Activated CD8-positive, alpha-beta T cell treated with anti-CD3 and anti-CD28 coated beads for 36 hours (primary cell): ENCODE data around the gene RNF187. TPM values are rescaled to one million over a fixed set of nuclear protein-coding genes. Genes with fewer than 3 reads are reported as not detected.
A peak's percentile ranks its signal among the peaks of the same experiment; 100 is the strongest.

Experiments
- ATAC-seq: fragments of 200-7000 bp; cut with Tn5 transposase; one replicate; pipeline ENCODE4 v1.10.0; 2021; ENCODE audit warnings: mild to moderate bottlenecking, moderate library complexity
- CTCF ChIA-PET: fragments of 350-600 bp; sonication (Branson Sonifier 250); formaldehyde crosslinking; loops from one replicate; lab custom pipeline; 2021; ENCODE audit warnings: antibody characterized with exemption; lab: Charles Lee
- POLR2A ChIA-PET: fragments of 350-600 bp; sonication (Branson Sonifier 250); formaldehyde crosslinking; loops from one replicate; lab custom pipeline; 2021; ENCODE audit warnings: antibody characterized with exemption; lab: Charles Lee
- DNase-seq: peaks from one replicate; pipeline ENCODE4 v3.0.0-alpha.2; 2020
- H3K27ac Mint-ChIP-seq: one replicate; pipeline ENCODE4 v1.8.0; 2021; ENCODE audit warnings: mild to moderate bottlenecking, mixed read lengths
- H3K27me3 Mint-ChIP-seq: one replicate; pipeline ENCODE4 v1.8.0; 2021; ENCODE audit warnings: mixed read lengths
- H3K36me3 Mint-ChIP-seq: one replicate; pipeline ENCODE4 v1.8.0; 2021; ENCODE audit warnings: low read depth, mixed read lengths
- H3K4me1 Mint-ChIP-seq: one replicate; pipeline ENCODE4 v1.8.0; 2021; ENCODE audit warnings: low read depth, mixed read lengths
- H3K4me3 Mint-ChIP-seq: one replicate; pipeline ENCODE4 v1.8.0; 2021; ENCODE audit warnings: mild to moderate bottlenecking, moderate library complexity, mixed read lengths
- H3K9me3 Mint-ChIP-seq: one replicate; pipeline ENCODE4 v1.8.0; 2021; ENCODE audit warnings: mixed read lengths
- intact Hi-C: fragments of 100-400 bp; cut with micrococcal nuclease; formaldehyde crosslinking; loops from one replicate; pipeline ENCODE4 v1.10.0; 2022
- total RNA-seq, 2 experiments: library from RNA; stranded (reverse); gene quantifications; one replicate each; pipeline ENCODE4 v1.2.3, GENCODE V29; 2021
- TF ChIP-seq, protein P1 (sequence below): fragments of 200-600 bp; IDR thresholded peaks from one replicate; pipeline ENCODE4 v1.8.0; 2022; ENCODE audit warnings: antibody characterized with exemption, mild to moderate bottlenecking

RNF187 gene
- total RNA-seq, 2 experiments from 2014 or later: 147 TPM

GRCh38 chr1:228459091-228459993 lies 27.8 kb upstream of the RNF187 start:
- H3K4me1 Mint-ChIP-seq: peaks cover 29% of the 10 kb centered on the region
- intact Hi-C loops: loop anchor here (5.0 kb wide), 1 partner anchor 52 kb away; the partner anchor contains the start of gene TRIM11
- TF ChIP-seq, protein P1, sequence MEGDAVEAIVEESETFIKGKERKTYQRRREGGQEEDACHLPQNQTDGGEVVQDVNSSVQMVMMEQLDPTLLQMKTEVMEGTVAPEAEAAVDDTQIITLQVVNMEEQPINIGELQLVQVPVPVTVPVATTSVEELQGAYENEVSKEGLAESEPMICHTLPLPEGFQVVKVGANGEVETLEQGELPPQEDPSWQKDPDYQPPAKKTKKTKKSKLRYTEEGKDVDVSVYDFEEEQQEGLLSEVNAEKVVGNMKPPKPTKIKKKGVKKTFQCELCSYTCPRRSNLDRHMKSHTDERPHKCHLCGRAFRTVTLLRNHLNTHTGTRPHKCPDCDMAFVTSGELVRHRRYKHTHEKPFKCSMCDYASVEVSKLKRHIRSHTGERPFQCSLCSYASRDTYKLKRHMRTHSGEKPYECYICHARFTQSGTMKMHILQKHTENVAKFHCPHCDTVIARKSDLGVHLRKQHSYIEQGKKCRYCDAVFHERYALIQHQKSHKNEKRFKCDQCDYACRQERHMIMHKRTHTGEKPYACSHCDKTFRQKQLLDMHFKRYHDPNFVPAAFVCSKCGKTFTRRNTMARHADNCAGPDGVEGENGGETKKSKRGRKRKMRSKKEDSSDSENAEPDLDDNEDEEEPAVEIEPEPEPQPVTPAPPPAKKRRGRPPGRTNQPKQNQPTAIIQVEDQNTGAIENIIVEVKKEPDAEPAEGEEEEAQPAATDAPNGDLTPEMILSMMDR: peak; percentile 89
- peak overlapping the region; percentile 98 for H3K4me3 Mint-ChIP-seq
- peaks cover 2% of the 10 kb centered on the region for H3K27me3 Mint-ChIP-seq
- DNase-seq (peak; percentile 81), ATAC-seq (peak; percentile 12)
- peak overlapping the region; percentile 98 for H3K27ac Mint-ChIP-seq
- ChIA-PET CTCF (interaction anchor here (0.6 to 4.1 kb wide), 17 partner anchors 9 to 457 kb away, joined by 3 to 16 read pairs (median 3); partner anchors contain the start of gene RNF187), POLR2A (interaction anchor here (0.6 to 4.2 kb wide), 12 partner anchors 14 to 53 kb away, joined by 3 to 22 read pairs (median 4); partner anchors contain the start of genes RNF187 and TRIM11)
- H3K36me3 Mint-ChIP-seq: peaks cover 10% of the 10 kb centered on the region
- H3K9me3 Mint-ChIP-seq: no peaks in the 10 kb centered on the region

DNA sequence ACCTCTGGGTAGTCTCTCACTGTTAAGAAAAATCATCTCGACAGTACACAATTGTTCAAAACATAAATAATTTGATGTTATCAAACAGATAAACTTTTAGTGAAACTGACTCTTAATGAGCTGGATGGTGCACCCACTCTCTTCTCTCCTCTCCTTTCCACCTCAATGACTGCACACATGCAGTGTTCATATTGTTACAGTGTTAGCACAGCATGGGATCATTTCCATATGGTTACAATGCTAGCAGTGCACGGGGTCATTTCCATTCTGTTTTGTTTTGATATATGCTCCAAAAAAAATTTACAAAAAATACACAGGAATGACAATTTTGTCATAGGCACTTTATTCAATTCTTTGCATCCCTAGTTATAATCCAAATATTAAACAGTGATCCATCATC lies 26.4 kb upstream of the RNF187 start:
- intact Hi-C loops: loop anchor here (5.0 kb wide), 1 partner anchor 41 kb away; no protein-coding TSS in a partner anchor
- peak overlapping the region; percentile 30 for H3K4me3 Mint-ChIP-seq
- H3K9me3 Mint-ChIP-seq: no peaks in the 10 kb centered on the region
- ChIA-PET CTCF (interaction anchor here (1.4 to 2.2 kb wide), 2 partner anchors 12 to 40 kb away, joined by 5 to 10 read pairs; no protein-coding TSS in a partner anchor), POLR2A (no interaction called here)
- no peak for ATAC-seq
- peaks cover 2% of the 10 kb centered on the region for H3K27me3 Mint-ChIP-seq
- TF ChIP-seq, protein P1: no peak
- peaks cover 4% of the 10 kb centered on the region for H3K36me3 Mint-ChIP-seq
- no peak for DNase-seq
- peaks cover 36% of the 10 kb centered on the region for H3K4me1 Mint-ChIP-seq
- no peak overlapping the region for H3K27ac Mint-ChIP-seq

GRCh38 chr1:228462560-228462959 lies 24.6 kb upstream of the RNF187 start:
- DNase-seq (no peak), ATAC-seq (no peak)
- H3K4me3 Mint-ChIP-seq: peak overlapping the region; percentile 89
- H3K27ac Mint-ChIP-seq: peak overlapping the region; percentile 9
- CTCF ChIA-PET: interaction anchor here (3.8 kb wide), 2 partner anchors 11 to 25 kb away, joined by 26 to 31 read pairs; partner anchors contain the start of gene RNF187
- H3K4me1 Mint-ChIP-seq: peaks cover 40% of the 10 kb centered on the region
- TF ChIP-seq, protein P1: no peak
- POLR2A ChIA-PET: interaction anchor here (1.0 to 3.2 kb wide), 3 partner anchors 11 to 57 kb away, joined by 3 to 21 read pairs (median 3); no protein-coding TSS in a partner anchor
- intact Hi-C loops: loop anchor here (5.0 kb wide), 1 partner anchor 40 kb away; no protein-coding TSS in a partner anchor
- H3K27me3 Mint-ChIP-seq: peaks cover 1% of the 10 kb centered on the region
- peaks cover 3% of the 10 kb centered on the region for H3K36me3 Mint-ChIP-seq
- H3K9me3 Mint-ChIP-seq: no peaks in the 10 kb centered on the region

DNA sequence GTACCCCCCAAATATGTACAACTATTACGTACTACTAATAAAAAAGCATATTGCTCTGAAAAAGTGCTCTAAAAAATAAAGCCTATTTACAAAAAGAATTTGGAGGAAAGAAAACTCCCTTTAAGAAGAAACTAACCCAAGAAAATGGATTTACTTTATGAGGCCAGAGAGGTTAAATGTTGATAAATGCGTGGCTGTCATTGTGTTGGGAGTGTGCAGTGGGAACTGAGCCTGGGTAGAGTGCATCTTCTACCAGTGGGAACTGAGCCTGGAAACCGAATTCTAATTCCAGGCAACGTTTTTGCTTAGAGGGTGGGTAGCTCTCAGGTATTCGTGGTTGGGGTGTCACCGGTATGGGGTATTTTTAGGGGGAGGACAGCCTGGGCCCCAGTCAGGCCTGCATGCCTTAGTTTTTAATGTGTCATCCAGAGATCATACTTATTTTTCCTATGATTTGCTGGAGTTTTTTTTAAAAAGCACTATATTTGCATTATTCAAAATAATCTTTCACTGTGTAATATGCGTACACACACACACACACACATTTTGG lies 24.1 kb upstream of the RNF187 start:
- Mint-ChIP-seq H3K9me3 (no peaks in the 10 kb centered on the region), H3K36me3 (peaks cover 3% of the 10 kb centered on the region), H3K27ac (peak overlapping the region; percentile 91), H3K27me3 (peaks cover 1% of the 10 kb centered on the region), H3K4me3 (peak overlapping the region; percentile 89), H3K4me1 (peaks cover 40% of the 10 kb centered on the region)
- TF ChIP-seq, protein P1: no peak
- CTCF ChIA-PET: interaction anchor here (3.8 kb wide), 2 partner anchors 10 to 25 kb away, joined by 26 to 31 read pairs; partner anchors contain the start of gene RNF187
- DNase-seq (peak; percentile 34), ATAC-seq (no peak)
- POLR2A ChIA-PET: interaction anchor here (0.9 to 3.2 kb wide), 7 partner anchors 10 to 295 kb away, joined by 3 to 21 read pairs (median 3); partner anchors contain the start of gene TRIM11
- intact Hi-C loops: loop anchor here (5.0 kb wide), 1 partner anchor 39 kb away; no protein-coding TSS in a partner anchor
